ENCODE data around the gene LRRC72.
"Not testable (repeated sequence)": the region's sequence is repeated elsewhere in the genome, so short reads cannot be mapped to it uniquely, and the experiment has no call there.

LRRC72 gene

GRCh38 chr7:16524332-16524731 lies 2.3 kb upstream of the LRRC72 start:
- Histone ChIP-seq H3K9me3 (ENCODE audit: control insufficient read depth, low read length) (no peaks in the 10 kb centered on the region), H3K4me3 (ENCODE audit: insufficient read depth, low read depth, low read length) (no peak overlapping the region), H3K36me3 (ENCODE audit: control insufficient read depth, insufficient read depth, low read length) (no peaks in the 10 kb centered on the region), H3K27ac (ENCODE audit: insufficient read depth, low read depth, low read length, poor library complexity, severe bottlenecking) (no peak overlapping the region), H3K27me3 (ENCODE audit: control insufficient read depth, insufficient read depth, low read length, poor library complexity, severe bottlenecking) (no peaks in the 10 kb centered on the region), H3K4me1 (ENCODE audit: control insufficient read depth, insufficient read depth, low read length) (no peaks in the 10 kb centered on the region)
- WGBS, 2 experiments, result 100% methylated on average over 1 of the region's 1 CpG

GRCh38 chr7:16528520-16528919 lies 1.9 kb downstream of the LRRC72 start:
- Histone ChIP-seq H3K9me3 (ENCODE audit: control insufficient read depth, low read length) (no peaks in the 10 kb centered on the region), H3K4me1 (ENCODE audit: control insufficient read depth, insufficient read depth, low read length) (no peaks in the 10 kb centered on the region), H3K36me3 (ENCODE audit: control insufficient read depth, insufficient read depth, low read length) (no peaks in the 10 kb centered on the region), H3K4me3 (ENCODE audit: insufficient read depth, low read depth, low read length) (no peak overlapping the region), H3K27ac (ENCODE audit: insufficient read depth, low read depth, low read length, poor library complexity, severe bottlenecking) (no peak overlapping the region), H3K27me3 (ENCODE audit: control insufficient read depth, insufficient read depth, low read length, poor library complexity, severe bottlenecking) (no peaks in the 10 kb centered on the region)

GRCh38 chr7:16529697-16530096 lies 3.1 kb downstream of the LRRC72 start:
- Histone ChIP-seq H3K4me3 (ENCODE audit: insufficient read depth, low read depth, low read length) (no peak overlapping the region), H3K27me3 (ENCODE audit: control insufficient read depth, insufficient read depth, low read length, poor library complexity, severe bottlenecking) (no peaks in the 10 kb centered on the region), H3K4me1 (ENCODE audit: control insufficient read depth, insufficient read depth, low read length) (no peaks in the 10 kb centered on the region), H3K36me3 (ENCODE audit: control insufficient read depth, insufficient read depth, low read length) (no peaks in the 10 kb centered on the region), H3K27ac (ENCODE audit: insufficient read depth, low read depth, low read length, poor library complexity, severe bottlenecking) (no peak overlapping the region), H3K9me3 (ENCODE audit: control insufficient read depth, low read length) (no peaks in the 10 kb centered on the region)
- no CpG with 5 or more reads among the region's 1 CpG for WGBS, 2 experiments

- H3K36me3 ChIP-seq (ENCODE audit: control insufficient read depth, insufficient read depth, low read length), result no peaks in the 10 kb centered on the region
- H3K4me1 ChIP-seq (ENCODE audit: control insufficient read depth, insufficient read depth, low read length), result no peaks in the 10 kb centered on the region
- no CpG with 5 or more reads among the region's 1 CpG for WGBS, 2 experiments
- H3K27ac ChIP-seq (ENCODE audit: insufficient read depth, low read depth, low read length, poor library complexity, severe bottlenecking), result no peak overlapping the region
- no peaks in the 10 kb centered on the region for H3K27me3 ChIP-seq (ENCODE audit: control insufficient read depth, insufficient read depth, low read length, poor library complexity, severe bottlenecking)
- H3K9me3 ChIP-seq (ENCODE audit: control insufficient read depth, low read length), result no peaks in the 10 kb centered on the region
- H3K4me3 ChIP-seq (ENCODE audit: insufficient read depth, low read depth, low read length), result no peak overlapping the region
These were observed 5.1 kb downstream of the LRRC72 start for GRCh38 chr7:16531707-16532106.

- H3K27ac ChIP-seq (ENCODE audit: insufficient read depth, low read depth, low read length, poor library complexity, severe bottlenecking), result no peak overlapping the region
- H3K4me1 ChIP-seq (ENCODE audit: control insufficient read depth, insufficient read depth, low read length), result no peaks in the 10 kb centered on the region
- WGBS, 2 experiments, result 100% methylated on average over 1 of the region's 1 CpG
- H3K4me3 ChIP-seq (ENCODE audit: insufficient read depth, low read depth, low read length), result no peak overlapping the region
- no peaks in the 10 kb centered on the region for H3K9me3 ChIP-seq (ENCODE audit: control insufficient read depth, low read length)
- H3K36me3 ChIP-seq (ENCODE audit: control insufficient read depth, insufficient read depth, low read length), result no peaks in the 10 kb centered on the region
- H3K27me3 ChIP-seq (ENCODE audit: control insufficient read depth, insufficient read depth, low read length, poor library complexity, severe bottlenecking), result no peaks in the 10 kb centered on the region
These were observed 5.6 kb downstream of the LRRC72 start for GRCh38 chr7:16532272-16532671.

GRCh38 chr7:16535500-16535899 lies 8.9 kb downstream of the LRRC72 start:
- H3K36me3 ChIP-seq (ENCODE audit: control insufficient read depth, insufficient read depth, low read length), result no peaks in the 10 kb centered on the region
- H3K27me3 ChIP-seq (ENCODE audit: control insufficient read depth, insufficient read depth, low read length, poor library complexity, severe bottlenecking), result no peaks in the 10 kb centered on the region
- no peak overlapping the region for H3K27ac ChIP-seq (ENCODE audit: insufficient read depth, low read depth, low read length, poor library complexity, severe bottlenecking)
- 85 to 93% methylated on average over 2 of the region's 2 CpGs for WGBS, 2 experiments
- no peaks in the 10 kb centered on the region for H3K4me1 ChIP-seq (ENCODE audit: control insufficient read depth, insufficient read depth, low read length)
- H3K4me3 ChIP-seq (ENCODE audit: insufficient read depth, low read depth, low read length), result no peak overlapping the region
- no peaks in the 10 kb centered on the region for H3K9me3 ChIP-seq (ENCODE audit: control insufficient read depth, low read length)

- H3K36me3 ChIP-seq (ENCODE audit: control insufficient read depth, insufficient read depth, low read length); H3K9me3 ChIP-seq (ENCODE audit: control insufficient read depth, low read length); H3K27me3 ChIP-seq (ENCODE audit: control insufficient read depth, insufficient read depth, low read length, poor library complexity, severe bottlenecking); H3K27ac ChIP-seq (ENCODE audit: insufficient read depth, low read depth, low read length, poor library complexity, severe bottlenecking); H3K4me3 ChIP-seq (ENCODE audit: insufficient read depth, low read depth, low read length); H3K4me1 ChIP-seq (ENCODE audit: control insufficient read depth, insufficient read depth, low read length): not testable (repeated sequence)
- WGBS, 2 experiments, result 94 to 96% methylated on average over 2 of the region's 2 CpGs
These were observed 13.9 kb downstream of the LRRC72 start for GRCh38 chr7:16540559-16540958.

- no peaks in the 10 kb centered on the region for H3K36me3 ChIP-seq (ENCODE audit: control insufficient read depth, insufficient read depth, low read length)
- H3K4me1 ChIP-seq (ENCODE audit: control insufficient read depth, insufficient read depth, low read length), result no peaks in the 10 kb centered on the region
- no peaks in the 10 kb centered on the region for H3K27me3 ChIP-seq (ENCODE audit: control insufficient read depth, insufficient read depth, low read length, poor library complexity, severe bottlenecking)
- H3K4me3 ChIP-seq (ENCODE audit: insufficient read depth, low read depth, low read length), result no peak overlapping the region
- H3K9me3 ChIP-seq (ENCODE audit: control insufficient read depth, low read length), result no peaks in the 10 kb centered on the region
- no peak overlapping the region for H3K27ac ChIP-seq (ENCODE audit: insufficient read depth, low read depth, low read length, poor library complexity, severe bottlenecking)
- WGBS, 2 experiments, result 90 to 93% methylated on average over 2 of the region's 2 CpGs
These were observed 15.8 kb downstream of the LRRC72 start for GRCh38 chr7:16542401-16542800.

GRCh38 chr7:16543456-16543855 lies 16.8 kb downstream of the LRRC72 start:
- Histone ChIP-seq H3K27me3 (ENCODE audit: control insufficient read depth, insufficient read depth, low read length, poor library complexity, severe bottlenecking) (no peaks in the 10 kb centered on the region), H3K36me3 (ENCODE audit: control insufficient read depth, insufficient read depth, low read length) (no peaks in the 10 kb centered on the region), H3K9me3 (ENCODE audit: control insufficient read depth, low read length) (no peaks in the 10 kb centered on the region), H3K4me3 (ENCODE audit: insufficient read depth, low read depth, low read length) (no peak overlapping the region), H3K27ac (ENCODE audit: insufficient read depth, low read depth, low read length, poor library complexity, severe bottlenecking) (no peak overlapping the region), H3K4me1 (ENCODE audit: control insufficient read depth, insufficient read depth, low read length) (no peaks in the 10 kb centered on the region)
- WGBS, 2 experiments, result 92 to 100% methylated on average over 2 of the region's 2 CpGs

GRCh38 chr7:16546921-16547505 lies 20.4 kb downstream of the LRRC72 start:
- Histone ChIP-seq H3K9me3 (ENCODE audit: control insufficient read depth, low read length) (no peaks in the 10 kb centered on the region), H3K27me3 (ENCODE audit: control insufficient read depth, insufficient read depth, low read length, poor library complexity, severe bottlenecking) (no peaks in the 10 kb centered on the region), H3K4me3 (ENCODE audit: insufficient read depth, low read depth, low read length) (no peak overlapping the region), H3K36me3 (ENCODE audit: control insufficient read depth, insufficient read depth, low read length) (no peaks in the 10 kb centered on the region), H3K27ac (ENCODE audit: insufficient read depth, low read depth, low read length, poor library complexity, severe bottlenecking) (no peak overlapping the region), H3K4me1 (ENCODE audit: control insufficient read depth, insufficient read depth, low read length) (no peaks in the 10 kb centered on the region)
- 91 to 95% methylated on average over 7 of the region's 7 CpGs for WGBS, 2 experiments

- Histone ChIP-seq H3K4me1 (ENCODE audit: control insufficient read depth, insufficient read depth, low read length) (no peaks in the 10 kb centered on the region), H3K9me3 (ENCODE audit: control insufficient read depth, low read length) (no peaks in the 10 kb centered on the region), H3K36me3 (ENCODE audit: control insufficient read depth, insufficient read depth, low read length) (no peaks in the 10 kb centered on the region), H3K27ac (ENCODE audit: insufficient read depth, low read depth, low read length, poor library complexity, severe bottlenecking) (no peak overlapping the region), H3K4me3 (ENCODE audit: insufficient read depth, low read depth, low read length) (no peak overlapping the region), H3K27me3 (ENCODE audit: control insufficient read depth, insufficient read depth, low read length, poor library complexity, severe bottlenecking) (no peaks in the 10 kb centered on the region)
- 88 to 91% methylated on average over 2 of the region's 2 CpGs for WGBS, 2 experiments
These were observed 21.8 kb downstream of the LRRC72 start for GRCh38 chr7:16548428-16548827.
